Measurements from ENCODE around the gene ZNF326. TPM values are rescaled to one million over a fixed set of nuclear protein-coding genes. Genes with fewer than 3 reads are reported as not detected.

ZNF326 gene
- total RNA-seq, 5 donors from 2014 or later (not counting 1 experiment from before 2014, with no cell fraction given), result 16.4 to 41.3 (median 16.8) TPM

- Histone ChIP-seq H3K9me3 (no peaks in the 10 kb centered on the region), H3K36me3 (ENCODE audit: control insufficient read depth in 2 of 2, extremely low read depth in 1 of 2, insufficient read depth in 1 of 2, low read length in 1 of 2) (no peaks in the 10 kb centered on the region), H3K4me3 (ENCODE audit: control insufficient read depth in 1 of 2, extremely low read depth in 1 of 2, low read length in 1 of 2) (no peak overlapping the region), H3K27me3 (replicated peaks in 1 of 2; ENCODE audit: control insufficient read depth in 2 of 2, extremely low read depth in 1 of 2, insufficient read depth in 2 of 2, low read length in 1 of 2) (no peaks in the 10 kb centered on the region), H3K27ac (ENCODE audit: low read length) (no peak overlapping the region), H3K4me1 (ENCODE audit: control insufficient read depth in 1 of 2, extremely low read depth in 1 of 2, insufficient read depth in 2 of 2, low read length in 2 of 2) (peaks cover 3 to 4% of the 10 kb centered on the region in 2 experiments)
- Mint-ChIP-seq H3K36me3 (no peaks in the 10 kb centered on the region), H3K9me3 (no peaks in the 10 kb centered on the region), H3K4me1 (peaks cover 7 to 14% (median 12%) of the 10 kb centered on the region in 3 donors), H3K27me3 (no peaks in the 10 kb centered on the region), H3K4me3 (no peak overlapping the region), H3K27ac (no peak overlapping the region)
- DNase-seq (no peak), ATAC-seq (replicated peaks in 1 of 4) (no peak)
- POLR2A ChIA-PET, result interaction anchor here in 1 of 2 donors (0.6 kb wide), 1 partner anchor 130 kb away, joined by 6 read pairs; no protein-coding TSS in a partner anchor
- CTCF ChIA-PET, result no interaction called here
- 100% methylated on average over 1 of the region's 5 CpGs for WGBS (ENCODE audit: insufficient coverage)
Observed at GRCh38 chr1:89951766-89952604, 42.9 kb upstream of the ZNF326 start.

DNA sequence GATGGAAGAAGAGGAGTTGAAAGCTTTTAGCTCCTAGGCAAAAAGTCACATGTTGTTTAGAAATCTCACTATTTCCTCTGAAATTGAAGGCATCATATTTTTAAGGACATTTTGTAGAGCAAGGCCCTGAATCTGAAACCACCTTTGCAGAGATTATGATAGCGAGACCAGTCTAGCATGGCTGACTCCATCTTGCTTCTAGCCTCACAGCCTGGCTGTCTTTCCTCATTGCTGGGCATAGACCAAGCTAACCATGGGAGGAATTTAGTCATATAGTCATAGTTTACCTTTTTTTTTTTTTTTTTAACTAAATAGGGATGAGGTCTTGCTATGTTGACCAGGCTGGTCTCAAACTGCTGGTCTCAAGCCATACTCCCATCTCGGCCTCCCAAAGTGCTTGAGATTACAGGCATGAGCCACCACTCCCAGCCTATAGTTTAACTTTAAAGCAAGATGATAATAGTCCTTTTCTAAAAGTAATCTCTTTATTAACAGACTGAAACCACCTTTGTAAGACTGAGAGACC lies 42.2 kb upstream of the ZNF326 start:
- H3K9me3 ChIP-seq, result no peaks in the 10 kb centered on the region
- no peak overlapping the region for H3K4me3 ChIP-seq (ENCODE audit: control insufficient read depth in 1 of 2, extremely low read depth in 1 of 2, low read length in 1 of 2)
- H3K9me3 Mint-ChIP-seq, result no peaks in the 10 kb centered on the region
- H3K4me1 ChIP-seq (ENCODE audit: control insufficient read depth in 1 of 2, extremely low read depth in 1 of 2, insufficient read depth in 2 of 2, low read length in 2 of 2), result peaks cover 6 to 10% of the 10 kb centered on the region in 2 experiments
- ATAC-seq (replicated peaks in 1 of 4) (no peak), DNase-seq (no peak)
- H3K27ac ChIP-seq (ENCODE audit: low read length), result no peak overlapping the region
- no peak overlapping the region for H3K27ac Mint-ChIP-seq
- H3K4me1 Mint-ChIP-seq, result peaks cover 14 to 21% (median 19%) of the 10 kb centered on the region in 3 donors
- no peaks in the 10 kb centered on the region for H3K36me3 ChIP-seq (ENCODE audit: control insufficient read depth in 2 of 2, extremely low read depth in 1 of 2, insufficient read depth in 1 of 2, low read length in 1 of 2)
- no peaks in the 10 kb centered on the region for H3K27me3 ChIP-seq (replicated peaks in 1 of 2; ENCODE audit: control insufficient read depth in 2 of 2, extremely low read depth in 1 of 2, insufficient read depth in 2 of 2, low read length in 1 of 2)
- H3K27me3 Mint-ChIP-seq, result no peaks in the 10 kb centered on the region
- no peaks in the 10 kb centered on the region for H3K36me3 Mint-ChIP-seq
- ChIA-PET CTCF (no interaction called here), POLR2A (interaction anchor here in 1 of 2 donors (0.6 kb wide), 1 partner anchor 131 kb away, joined by 6 read pairs; no protein-coding TSS in a partner anchor)
- 80% methylated on average over 1 of the region's 2 CpGs for WGBS (ENCODE audit: insufficient coverage)
- H3K4me3 Mint-ChIP-seq, result no peak overlapping the region

- Mint-ChIP-seq H3K27ac (no peak overlapping the region), H3K9me3 (no peaks in the 10 kb centered on the region), H3K4me3 (no peak overlapping the region), H3K4me1 (peaks cover 19 to 25% (median 23%) of the 10 kb centered on the region in 3 donors), H3K27me3 (no peaks in the 10 kb centered on the region), H3K36me3 (no peaks in the 10 kb centered on the region)
- ChIA-PET POLR2A (interaction anchor here in 1 of 2 donors (0.7 kb wide), 1 partner anchor 18 kb away, joined by 3 read pairs; no protein-coding TSS in a partner anchor), CTCF (no interaction called here)
- Histone ChIP-seq H3K27me3 (replicated peaks in 1 of 2; ENCODE audit: control insufficient read depth in 2 of 2, extremely low read depth in 1 of 2, insufficient read depth in 2 of 2, low read length in 1 of 2) (no peaks in the 10 kb centered on the region), H3K27ac (ENCODE audit: low read length) (no peak overlapping the region), H3K9me3 (no peaks in the 10 kb centered on the region), H3K36me3 (ENCODE audit: control insufficient read depth in 2 of 2, extremely low read depth in 1 of 2, insufficient read depth in 1 of 2, low read length in 1 of 2) (no peaks in the 10 kb centered on the region), H3K4me3 (ENCODE audit: control insufficient read depth in 1 of 2, extremely low read depth in 1 of 2, low read length in 1 of 2) (no peak overlapping the region), H3K4me1 (ENCODE audit: control insufficient read depth in 1 of 2, extremely low read depth in 1 of 2, insufficient read depth in 2 of 2, low read length in 2 of 2) (peaks cover 6 to 10% of the 10 kb centered on the region in 2 experiments)
- WGBS (ENCODE audit: insufficient coverage), result no CpG with 5 or more reads among the region's 1 CpG
- peak in 15 of 35 experiments; percentile 2 to 47 (median 7) for DNase-seq
- peak in 2 of 4 experiments; percentile 20 to 55 for ATAC-seq (replicated peaks in 1 of 4)
Observed at GRCh38 chr1:89953131-89953626, 41.7 kb upstream of the ZNF326 start.

DNA sequence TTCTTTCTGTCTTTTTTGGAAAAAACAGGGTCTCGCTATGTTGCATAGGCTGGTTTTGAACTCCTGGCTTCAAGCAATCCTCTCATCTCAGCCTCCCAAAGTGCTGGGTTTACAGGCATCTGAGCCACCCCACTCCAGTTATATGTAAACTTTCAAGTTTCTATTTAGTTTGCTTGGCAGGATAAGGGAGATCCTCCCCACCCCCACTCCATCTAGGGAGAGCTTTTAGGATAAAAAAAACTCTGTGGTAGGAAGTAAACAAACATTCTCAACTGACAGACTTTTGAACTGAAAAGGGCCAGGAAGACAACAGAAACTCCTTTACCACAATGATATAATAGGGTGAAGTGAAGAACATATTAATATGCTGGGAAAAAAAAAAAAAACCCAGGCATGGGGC lies 41.0 kb upstream of the ZNF326 start:
- ATAC-seq (replicated peaks in 1 of 4) (no peak), DNase-seq (no peak)
- no peaks in the 10 kb centered on the region for H3K36me3 ChIP-seq (ENCODE audit: control insufficient read depth in 2 of 2, extremely low read depth in 1 of 2, insufficient read depth in 1 of 2, low read length in 1 of 2)
- no peak overlapping the region for H3K27ac ChIP-seq (ENCODE audit: low read length)
- Mint-ChIP-seq H3K36me3 (no peaks in the 10 kb centered on the region), H3K9me3 (no peaks in the 10 kb centered on the region), H3K4me1 (peaks cover 26 to 30% (median 27%) of the 10 kb centered on the region in 3 donors), H3K4me3 (no peak overlapping the region), H3K27me3 (peaks cover 0 to 2% of the 10 kb centered on the region in 2 donors), H3K27ac (peak overlapping the region in 1 of 2 donors; percentile 11)
- no peak overlapping the region for H3K4me3 ChIP-seq (ENCODE audit: control insufficient read depth in 1 of 2, extremely low read depth in 1 of 2, low read length in 1 of 2)
- WGBS (ENCODE audit: insufficient coverage), result 100% methylated on average over 1 of the region's 1 CpG
- H3K27me3 ChIP-seq (replicated peaks in 1 of 2; ENCODE audit: control insufficient read depth in 2 of 2, extremely low read depth in 1 of 2, insufficient read depth in 2 of 2, low read length in 1 of 2), result no peaks in the 10 kb centered on the region
- peaks cover 6 to 12% of the 10 kb centered on the region in 2 experiments for H3K4me1 ChIP-seq (ENCODE audit: control insufficient read depth in 1 of 2, extremely low read depth in 1 of 2, insufficient read depth in 2 of 2, low read length in 2 of 2)
- ChIA-PET POLR2A (interaction anchor here in 1 of 2 donors (0.7 kb wide), 1 partner anchor 19 kb away, joined by 3 read pairs; no protein-coding TSS in a partner anchor), CTCF (interaction anchor here in 1 of 2 donors (0.7 kb wide), 1 partner anchor 24 kb away, joined by 3 read pairs; no protein-coding TSS in a partner anchor)
- H3K9me3 ChIP-seq, result no peaks in the 10 kb centered on the region

GRCh38 chr1:89954401-89954800 lies 40.5 kb upstream of the ZNF326 start:
- ATAC-seq (replicated peaks in 1 of 4) (no peak), DNase-seq (no peak)
- H3K27me3 ChIP-seq (replicated peaks in 1 of 2; ENCODE audit: control insufficient read depth in 2 of 2, extremely low read depth in 1 of 2, insufficient read depth in 2 of 2, low read length in 1 of 2), result no peaks in the 10 kb centered on the region
- no peak overlapping the region for H3K27ac ChIP-seq (ENCODE audit: low read length)
- no peaks in the 10 kb centered on the region for H3K9me3 ChIP-seq
- H3K4me3 Mint-ChIP-seq, result no peak overlapping the region
- no peaks in the 10 kb centered on the region for H3K36me3 ChIP-seq (ENCODE audit: control insufficient read depth in 2 of 2, extremely low read depth in 1 of 2, insufficient read depth in 1 of 2, low read length in 1 of 2)
- no peak overlapping the region for H3K27ac Mint-ChIP-seq
- H3K4me1 ChIP-seq (ENCODE audit: control insufficient read depth in 1 of 2, extremely low read depth in 1 of 2, insufficient read depth in 2 of 2, low read length in 2 of 2), result peaks cover 6 to 15% of the 10 kb centered on the region in 2 experiments
- peaks cover 0 to 3% (median 0%) of the 10 kb centered on the region in 3 donors for H3K9me3 Mint-ChIP-seq
- no peak overlapping the region for H3K4me3 ChIP-seq (ENCODE audit: control insufficient read depth in 1 of 2, extremely low read depth in 1 of 2, low read length in 1 of 2)
- peaks cover 27 to 34% (median 31%) of the 10 kb centered on the region in 3 donors for H3K4me1 Mint-ChIP-seq
- ChIA-PET POLR2A (no interaction called here), CTCF (no interaction called here)
- 100% methylated on average over 1 of the region's 1 CpG for WGBS (ENCODE audit: insufficient coverage)
- H3K27me3 Mint-ChIP-seq, result peaks cover 0 to 2% of the 10 kb centered on the region in 2 donors
- no peaks in the 10 kb centered on the region for H3K36me3 Mint-ChIP-seq
